ENCODE data around the gene CCDC78.

Gene CCDC78

GRCh38 chr16:674968-675883, 51.0 kb downstream of the CCDC78 start, which contains the start of gene RHBDL1:
RHBDL1 (plus strand) TSS chr16:675671; CDS start chr16:675791, 120 bp downstream.
- peak; percentile 33 to 34 for DNase-seq (ENCODE audit: low read depth in 2 of 2)
- TF ChIP-seq CTCF (IDR thresholded peaks at IDR 0.05; ENCODE audit: low read depth, low read length), result no peak
- peak within 1 kb of the TSS; percentile 34 to 35 for H3K4me3 ChIP-seq (replicated peaks in 1 of 2; ENCODE audit: low read depth in 2 of 2, low read length in 2 of 2)

GRCh38 chr16:674214-674881, 51.9 kb downstream of the CCDC78 start:
- no peak for DNase-seq (ENCODE audit: low read depth in 2 of 2)
- no peak overlapping the region for H3K4me3 ChIP-seq (replicated peaks in 1 of 2; ENCODE audit: low read depth in 2 of 2, low read length in 2 of 2)
- no peak for TF ChIP-seq CTCF (IDR thresholded peaks at IDR 0.05; ENCODE audit: low read depth, low read length)

- no peak overlapping the region for H3K4me3 ChIP-seq (replicated peaks in 1 of 2; ENCODE audit: low read depth in 2 of 2, low read length in 2 of 2)
- DNase-seq (ENCODE audit: low read depth in 2 of 2), result no peak
- no peak for TF ChIP-seq CTCF (IDR thresholded peaks at IDR 0.05; ENCODE audit: low read depth, low read length)
These were observed 52.7 kb downstream of the CCDC78 start for GRCh38 chr16:673399-673991.

GRCh38 chr16:672851-673250, 53.4 kb downstream of the CCDC78 start:
- no peak for DNase-seq (ENCODE audit: low read depth in 2 of 2)
- TF ChIP-seq CTCF (IDR thresholded peaks at IDR 0.05; ENCODE audit: low read depth, low read length), result no peak
- H3K4me3 ChIP-seq (replicated peaks in 1 of 2; ENCODE audit: low read depth in 2 of 2, low read length in 2 of 2), result no peak overlapping the region
